Activated T-cell treated with anti-CD3 and anti-CD28 coated beads, Interleukin-2, amount 50 U/mL, for 24 hours (primary cell): ENCODE data around the gene EBPL.
"Not testable (repeated sequence)": the region's sequence is repeated elsewhere in the genome, so short reads cannot be mapped to it uniquely, and the experiment has no call there.

Experiments used
- DNase-seq: peaks from one replicate; pipeline ENCODE4 v3.0.0-alpha.2; 2020
- H3K27ac Mint-ChIP-seq: 2 replicates; pipeline ENCODE4 v1.8.0; 2020; ENCODE audit warnings: mild to moderate bottlenecking, mixed read lengths
- H3K27me3 Mint-ChIP-seq: 2 replicates; pipeline ENCODE4 v1.8.0; 2020; ENCODE audit warnings: mixed read lengths
- H3K36me3 Mint-ChIP-seq: 2 replicates; pipeline ENCODE4 v1.8.0; 2020; ENCODE audit warnings: low read depth, mixed read lengths
- H3K4me1 Mint-ChIP-seq: 2 replicates; pipeline ENCODE4 v1.8.0; 2020; ENCODE audit warnings: low read depth, mixed read lengths
- H3K4me3 Mint-ChIP-seq: 2 replicates; pipeline ENCODE4 v1.8.0; 2020; ENCODE audit warnings: mild to moderate bottlenecking, moderate library complexity, mixed read lengths
- H3K9me3 Mint-ChIP-seq: 2 replicates; pipeline ENCODE4 v1.8.0; 2020; ENCODE audit warnings: mixed read lengths

Gene EBPL

DNA sequence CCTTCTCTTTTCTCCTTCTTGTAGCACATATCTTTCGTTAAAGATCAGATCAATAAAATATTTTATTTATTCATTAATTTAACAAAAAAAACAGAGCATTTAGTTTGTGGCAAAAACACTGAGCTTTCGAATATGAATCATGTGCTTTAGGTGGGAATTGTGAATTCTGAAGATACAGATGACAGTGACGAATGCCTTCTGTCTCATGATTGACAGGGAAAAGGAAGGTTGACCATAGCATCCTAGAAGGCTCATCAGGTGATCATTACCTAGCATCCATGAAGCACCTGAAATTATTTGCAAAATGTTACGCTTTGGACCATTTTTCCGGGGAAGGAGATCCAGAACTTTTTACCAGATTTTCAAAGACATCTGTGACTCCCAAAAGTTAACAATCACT is 59.1 kb downstream of the EBPL start:
- H3K4me3 Mint-ChIP-seq = no peak overlapping the region
- peaks cover 32% of the 10 kb centered on the region for H3K4me1 Mint-ChIP-seq
- H3K27me3 Mint-ChIP-seq = no peaks in the 10 kb centered on the region
- no peak for DNase-seq
- no peaks in the 10 kb centered on the region for H3K9me3 Mint-ChIP-seq
- no peak overlapping the region for H3K27ac Mint-ChIP-seq
- peaks cover 1% of the 10 kb centered on the region for H3K36me3 Mint-ChIP-seq

DNA sequence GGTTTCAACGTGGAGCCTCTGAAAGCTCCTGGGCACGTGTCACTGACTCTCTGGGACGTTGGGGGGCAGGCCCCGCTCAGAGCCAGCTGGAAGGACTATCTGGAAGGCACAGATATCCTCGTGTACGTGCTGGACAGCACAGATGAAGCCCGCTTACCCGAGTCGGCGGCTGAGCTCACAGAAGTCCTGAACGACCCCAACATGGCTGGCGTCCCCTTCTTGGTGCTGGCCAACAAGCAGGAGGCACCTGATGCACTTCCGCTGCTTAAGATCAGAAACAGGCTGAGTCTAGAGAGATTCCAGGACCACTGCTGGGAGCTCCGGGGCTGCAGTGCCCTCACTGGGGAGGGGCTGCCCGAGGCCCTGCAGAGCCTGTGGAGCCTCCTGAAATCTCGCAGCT is 60.7 kb downstream of the EBPL start:
- no peaks in the 10 kb centered on the region for H3K27me3 Mint-ChIP-seq
- peaks cover 1% of the 10 kb centered on the region for H3K36me3 Mint-ChIP-seq
- H3K27ac Mint-ChIP-seq = no peak overlapping the region
- no peak for DNase-seq
- H3K4me3 Mint-ChIP-seq = no peak overlapping the region
- H3K4me1 Mint-ChIP-seq = peaks cover 24% of the 10 kb centered on the region
- no peaks in the 10 kb centered on the region for H3K9me3 Mint-ChIP-seq

DNA sequence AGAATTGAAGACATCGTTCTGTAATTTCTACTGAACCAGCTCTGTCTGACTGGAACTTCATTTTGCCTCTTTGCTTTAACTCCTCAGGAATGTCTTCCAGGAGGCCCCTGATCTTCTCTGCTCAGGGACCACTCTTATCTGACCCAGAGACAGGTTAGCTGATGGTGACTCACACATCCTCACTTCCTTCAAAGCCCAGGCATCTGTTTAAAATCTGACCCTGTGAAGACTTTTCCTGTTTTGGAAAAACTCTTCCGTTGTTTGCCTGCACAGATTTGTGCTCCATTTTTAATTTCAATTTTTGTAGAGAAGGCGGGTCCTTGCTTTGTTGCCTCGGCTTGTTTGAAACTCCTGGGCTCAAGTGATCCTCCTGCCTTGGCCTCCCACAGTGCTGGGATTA is 61.3 kb downstream of the EBPL start:
- Mint-ChIP-seq H3K27me3 (no peaks in the 10 kb centered on the region), H3K36me3 (peaks cover 1% of the 10 kb centered on the region), H3K4me3 (no peak overlapping the region), H3K27ac (no peak overlapping the region), H3K9me3 (no peaks in the 10 kb centered on the region), H3K4me1 (peaks cover 18% of the 10 kb centered on the region)
- DNase-seq = no peak

DNA sequence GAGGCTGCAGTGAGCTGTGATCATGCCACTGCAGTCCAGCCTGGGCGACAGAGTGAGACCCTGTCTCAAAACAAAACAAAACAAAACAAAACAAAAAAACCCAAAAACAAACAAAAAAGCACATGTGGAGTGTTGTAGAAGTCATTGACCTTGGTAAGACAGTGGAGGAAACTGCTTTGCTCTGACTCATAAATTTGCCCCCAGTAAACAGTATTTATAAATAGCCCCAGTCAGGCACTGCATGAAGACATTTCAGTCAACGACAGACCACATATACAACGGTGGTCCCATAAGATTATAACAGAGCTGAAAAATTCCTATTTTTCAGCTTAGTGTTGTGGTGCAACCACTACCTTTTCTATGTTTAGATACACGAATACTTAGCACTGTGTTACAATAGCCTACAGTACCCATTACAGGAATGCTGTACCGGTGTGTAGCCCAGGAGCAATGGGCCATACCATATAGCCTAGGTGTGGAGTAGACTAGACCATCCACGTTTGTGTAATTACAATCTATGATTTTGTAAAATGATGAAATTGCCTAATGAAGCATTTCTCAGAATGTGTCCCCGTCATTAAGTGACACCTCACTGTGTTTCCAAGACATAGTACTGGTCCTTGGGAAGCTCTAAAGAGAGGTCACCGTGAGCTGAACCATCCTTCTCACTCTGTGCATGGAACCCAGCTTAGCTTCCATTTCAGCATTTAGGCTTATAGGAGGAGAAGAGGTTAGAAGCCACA is 61.9 kb downstream of the EBPL start:
- H3K9me3 Mint-ChIP-seq = no peaks in the 10 kb centered on the region
- H3K4me1 Mint-ChIP-seq = peaks cover 16% of the 10 kb centered on the region
- no peak overlapping the region for H3K4me3 Mint-ChIP-seq
- H3K36me3 Mint-ChIP-seq = peaks cover 1% of the 10 kb centered on the region
- no peak for DNase-seq
- no peak overlapping the region for H3K27ac Mint-ChIP-seq
- no peaks in the 10 kb centered on the region for H3K27me3 Mint-ChIP-seq

DNA sequence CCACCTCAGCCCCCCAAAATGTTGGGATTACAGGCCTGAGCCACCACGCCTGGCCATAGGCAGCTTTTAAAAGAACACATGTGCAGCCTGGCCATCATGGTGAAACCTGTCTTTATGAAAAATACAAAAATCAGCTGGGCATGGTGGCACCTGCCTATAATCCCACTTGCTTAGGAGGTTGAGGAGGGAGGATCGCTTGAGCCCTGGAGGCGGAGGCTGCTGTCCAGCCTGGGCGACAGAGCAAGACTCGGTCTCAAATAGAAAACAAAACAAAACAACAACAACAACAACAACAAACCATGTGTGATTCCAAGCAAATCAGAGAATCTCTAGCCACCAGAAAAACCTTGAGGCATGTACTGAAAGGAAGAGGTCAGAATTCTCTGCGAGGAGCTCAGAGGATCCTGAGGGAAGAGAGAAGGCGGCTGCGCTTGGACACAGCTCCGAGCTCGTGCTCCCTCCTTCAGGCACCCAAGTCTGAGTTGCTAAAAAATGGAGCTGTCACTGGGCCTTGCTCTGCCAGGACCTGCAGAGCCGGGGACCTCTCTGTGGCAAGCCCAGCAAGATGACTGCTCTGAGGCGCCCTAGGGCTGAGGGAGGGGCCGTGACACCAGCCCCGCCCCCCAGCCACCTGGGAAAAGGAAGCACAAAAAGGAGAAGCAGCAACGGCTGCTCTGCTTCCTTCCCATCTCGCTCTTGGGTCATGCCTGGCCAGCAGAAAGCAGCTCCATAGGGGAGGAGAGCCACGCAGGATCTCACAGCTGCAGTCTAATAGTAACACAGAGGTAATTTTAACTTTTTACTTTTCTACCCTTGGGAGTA is 63.2 kb downstream of the EBPL start, which contains the start of gene ARL11:
Gene ARL11, plus strand, starts transcription at position 677 of the 822 bp plus-strand sequence. CDS start 1,941 bp downstream, outside the sequence.
- Mint-ChIP-seq H3K4me3 (peak within 1 kb of the TSS; percentile 80), H3K4me1 (peaks cover 16% of the 10 kb centered on the region), H3K27me3 (no peaks in the 10 kb centered on the region), H3K27ac (peak within 1 kb of the TSS; percentile 85), H3K9me3 (no peaks in the 10 kb centered on the region), H3K36me3 (peaks cover 1% of the 10 kb centered on the region)
- DNase-seq = peak; percentile 71

- Mint-ChIP-seq H3K27ac (no peak overlapping the region), H3K36me3 (peaks cover 1% of the 10 kb centered on the region), H3K4me3 (no peak overlapping the region), H3K4me1 (peaks cover 16% of the 10 kb centered on the region), H3K9me3 (no peaks in the 10 kb centered on the region), H3K27me3 (peaks cover 4% of the 10 kb centered on the region)
- DNase-seq = no peak
Measured at GRCh38 chr13:49625392-49626079, 65.8 kb downstream of the EBPL start.

GRCh38 chr13:49624229-49624628 is 67.1 kb downstream of the EBPL start:
- H3K4me1 Mint-ChIP-seq = peaks cover 15% of the 10 kb centered on the region
- H3K9me3 Mint-ChIP-seq = no peaks in the 10 kb centered on the region
- peaks cover 1% of the 10 kb centered on the region for H3K36me3 Mint-ChIP-seq
- DNase-seq = no peak
- H3K4me3 Mint-ChIP-seq = no peak overlapping the region
- H3K27me3 Mint-ChIP-seq = peaks cover 4% of the 10 kb centered on the region
- no peak overlapping the region for H3K27ac Mint-ChIP-seq

GRCh38 chr13:49622174-49622946 is 68.9 kb downstream of the EBPL start:
- Mint-ChIP-seq H3K27ac (no peak overlapping the region), H3K9me3 (no peaks in the 10 kb centered on the region), H3K27me3 (peaks cover 4% of the 10 kb centered on the region), H3K4me1 (peaks cover 3% of the 10 kb centered on the region), H3K36me3 (no peaks in the 10 kb centered on the region), H3K4me3 (no peak overlapping the region)
- no peak for DNase-seq

- Mint-ChIP-seq H3K36me3 (no peaks in the 10 kb centered on the region), H3K27me3 (peaks cover 4% of the 10 kb centered on the region), H3K9me3 (no peaks in the 10 kb centered on the region), H3K4me1 (peaks cover 3% of the 10 kb centered on the region), H3K27ac (no peak overlapping the region), H3K4me3 (peak overlapping the region; percentile 19)
- DNase-seq = no peak
Measured at GRCh38 chr13:49620170-49620621, 71.1 kb downstream of the EBPL start.

DNA sequence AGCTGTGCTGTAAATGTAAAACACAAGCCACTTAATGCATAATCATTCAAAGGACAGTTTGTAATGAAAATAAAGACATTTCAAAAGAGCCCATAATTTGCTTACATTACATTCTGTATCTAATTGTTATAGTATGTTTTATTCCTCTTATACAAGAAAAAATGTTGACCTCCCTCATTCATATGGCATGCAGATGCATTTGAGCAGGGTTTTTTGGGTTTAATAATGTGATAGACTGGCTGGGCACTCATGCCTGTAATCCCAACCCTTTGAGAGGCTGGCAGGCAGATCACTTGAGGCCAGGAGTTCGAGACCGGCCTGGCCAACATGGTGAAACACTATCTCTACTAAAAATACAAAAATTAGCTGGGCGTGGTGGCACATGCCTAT is 74.6 kb downstream of the EBPL start:
- Mint-ChIP-seq H3K27me3 (peaks cover 2% of the 10 kb centered on the region), H3K4me1 (peaks cover 3% of the 10 kb centered on the region), H3K36me3 (no peaks in the 10 kb centered on the region), H3K4me3 (no peak overlapping the region), H3K27ac (no peak overlapping the region), H3K9me3 (peaks cover 4% of the 10 kb centered on the region)
- no peak for DNase-seq

GRCh38 chr13:49615836-49616675 is 75.2 kb downstream of the EBPL start:
- H3K27ac Mint-ChIP-seq = no peak overlapping the region
- DNase-seq = no peak
- peaks cover 3% of the 10 kb centered on the region for H3K4me1 Mint-ChIP-seq
- no peak overlapping the region for H3K4me3 Mint-ChIP-seq
- no peaks in the 10 kb centered on the region for H3K36me3 Mint-ChIP-seq
- H3K9me3 Mint-ChIP-seq = peaks cover 4% of the 10 kb centered on the region
- no peaks in the 10 kb centered on the region for H3K27me3 Mint-ChIP-seq

DNA sequence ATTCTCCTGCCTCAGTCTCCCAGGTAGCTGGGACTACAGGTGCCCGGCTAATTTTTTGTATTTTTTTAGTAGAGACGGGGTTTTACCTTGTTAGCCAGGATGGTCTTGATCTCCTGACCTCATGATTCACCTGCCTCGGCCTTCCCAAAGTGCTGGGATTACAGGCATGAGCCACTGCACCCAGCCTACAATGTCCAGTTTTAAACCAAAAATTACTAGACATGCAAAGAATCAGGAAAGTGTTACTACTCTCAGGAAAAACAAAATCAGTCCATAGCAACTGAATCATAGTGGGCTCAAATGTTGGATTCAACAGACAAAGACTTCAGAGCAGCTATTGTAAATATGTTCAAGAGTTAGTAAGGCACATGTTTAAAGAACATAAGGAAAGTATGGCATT is 79.2 kb downstream of the EBPL start:
- H3K27me3 Mint-ChIP-seq = not testable (repeated sequence)

More for the DNA sequence above, 79.2 kb downstream of the EBPL start:
- not testable (repeated sequence) for H3K36me3 Mint-ChIP-seq, H3K4me1 Mint-ChIP-seq, H3K9me3 Mint-ChIP-seq, H3K27ac Mint-ChIP-seq, H3K4me3 Mint-ChIP-seq, DNase-seq
